Measurements from ENCODE around the gene FAM13A.
"Not testable (repeated sequence)": the region's sequence is repeated elsewhere in the genome, so short reads cannot be mapped to it uniquely, and the experiment has no call there.

The FAM13A gene

DNA sequence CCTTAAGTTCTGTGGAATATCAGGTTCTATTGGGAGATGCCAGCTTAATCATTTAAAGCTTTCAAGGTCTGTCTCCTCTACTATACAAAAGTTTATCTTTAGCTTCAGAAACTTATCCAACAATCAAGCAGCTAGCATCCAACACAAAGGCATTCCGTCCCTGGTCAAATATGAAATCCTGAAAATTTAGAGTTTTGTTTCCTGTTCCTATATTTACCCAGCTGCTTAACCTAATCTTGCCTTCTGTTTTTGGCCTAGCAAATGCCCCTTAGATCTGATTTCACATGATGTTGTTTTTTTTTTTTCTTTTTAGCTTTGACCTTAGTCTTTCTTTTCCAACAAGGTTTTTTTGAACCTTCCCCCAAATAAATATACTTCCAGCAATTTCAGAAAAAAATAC, 33.8 kb downstream of the FAM13A start:
- TF ChIP-seq, protein P1, sequence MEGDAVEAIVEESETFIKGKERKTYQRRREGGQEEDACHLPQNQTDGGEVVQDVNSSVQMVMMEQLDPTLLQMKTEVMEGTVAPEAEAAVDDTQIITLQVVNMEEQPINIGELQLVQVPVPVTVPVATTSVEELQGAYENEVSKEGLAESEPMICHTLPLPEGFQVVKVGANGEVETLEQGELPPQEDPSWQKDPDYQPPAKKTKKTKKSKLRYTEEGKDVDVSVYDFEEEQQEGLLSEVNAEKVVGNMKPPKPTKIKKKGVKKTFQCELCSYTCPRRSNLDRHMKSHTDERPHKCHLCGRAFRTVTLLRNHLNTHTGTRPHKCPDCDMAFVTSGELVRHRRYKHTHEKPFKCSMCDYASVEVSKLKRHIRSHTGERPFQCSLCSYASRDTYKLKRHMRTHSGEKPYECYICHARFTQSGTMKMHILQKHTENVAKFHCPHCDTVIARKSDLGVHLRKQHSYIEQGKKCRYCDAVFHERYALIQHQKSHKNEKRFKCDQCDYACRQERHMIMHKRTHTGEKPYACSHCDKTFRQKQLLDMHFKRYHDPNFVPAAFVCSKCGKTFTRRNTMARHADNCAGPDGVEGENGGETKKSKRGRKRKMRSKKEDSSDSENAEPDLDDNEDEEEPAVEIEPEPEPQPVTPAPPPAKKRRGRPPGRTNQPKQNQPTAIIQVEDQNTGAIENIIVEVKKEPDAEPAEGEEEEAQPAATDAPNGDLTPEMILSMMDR (conservative IDR thresholded peaks at IDR 0.05), result no peak
- no peak overlapping the region for H3K27ac ChIP-seq

DNA sequence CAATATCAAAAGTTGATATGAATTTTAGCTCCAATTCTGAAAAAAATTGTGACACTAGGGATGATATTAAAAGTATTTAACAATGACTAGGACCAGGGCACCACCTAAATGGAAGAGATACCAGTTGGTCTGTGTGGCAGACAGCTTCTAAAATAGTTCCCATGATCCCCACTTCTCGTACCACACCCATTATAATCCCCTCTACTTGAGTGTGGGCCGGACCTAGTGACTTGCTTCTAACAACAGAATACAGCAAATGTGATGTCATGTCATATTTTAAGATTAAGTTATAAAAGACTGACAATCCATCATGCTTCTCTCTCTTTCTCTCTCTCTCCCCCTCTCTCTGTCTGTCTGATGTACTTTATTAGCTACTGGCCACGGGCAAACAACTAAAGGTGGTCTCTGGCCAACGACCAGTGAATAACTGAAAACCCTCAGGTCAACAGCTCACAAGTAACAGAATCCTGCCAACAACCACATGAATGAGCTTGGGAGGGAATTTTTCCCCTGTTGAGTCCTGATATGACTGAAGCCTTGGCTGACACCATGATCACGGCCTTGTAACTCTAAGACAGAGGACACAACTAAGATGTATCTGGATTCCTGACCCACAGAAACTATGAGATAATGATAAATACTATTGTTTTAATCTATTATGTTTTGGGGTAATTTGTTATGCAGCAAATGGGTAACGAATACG, 34.4 kb downstream of the FAM13A start:
- TF ChIP-seq, protein P1 (conservative IDR thresholded peaks at IDR 0.05), result no peak
- no peak overlapping the region for H3K27ac ChIP-seq

DNA sequence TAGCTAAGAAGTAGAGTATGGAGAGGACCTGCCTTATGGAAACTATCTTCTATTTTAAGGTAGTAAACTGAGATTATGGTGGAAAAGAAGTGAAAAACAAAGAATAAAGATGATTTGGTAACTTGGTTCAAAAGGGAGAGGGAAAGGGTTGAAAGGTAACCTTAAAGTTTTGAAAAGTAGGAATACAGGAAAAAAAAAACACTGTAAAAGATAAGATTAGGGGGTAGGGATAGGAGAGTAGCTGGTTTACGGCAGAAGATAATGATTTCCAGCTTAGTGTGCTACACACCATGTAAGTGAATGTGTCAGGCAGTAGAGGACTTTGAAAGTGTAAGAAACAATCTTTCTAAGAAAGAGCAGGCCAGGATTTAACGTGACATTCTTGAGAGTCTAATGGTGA, 35.3 kb downstream of the FAM13A start:
- TF ChIP-seq, protein P1 (conservative IDR thresholded peaks at IDR 0.05), result no peak
- H3K27ac ChIP-seq, result no peak overlapping the region

DNA sequence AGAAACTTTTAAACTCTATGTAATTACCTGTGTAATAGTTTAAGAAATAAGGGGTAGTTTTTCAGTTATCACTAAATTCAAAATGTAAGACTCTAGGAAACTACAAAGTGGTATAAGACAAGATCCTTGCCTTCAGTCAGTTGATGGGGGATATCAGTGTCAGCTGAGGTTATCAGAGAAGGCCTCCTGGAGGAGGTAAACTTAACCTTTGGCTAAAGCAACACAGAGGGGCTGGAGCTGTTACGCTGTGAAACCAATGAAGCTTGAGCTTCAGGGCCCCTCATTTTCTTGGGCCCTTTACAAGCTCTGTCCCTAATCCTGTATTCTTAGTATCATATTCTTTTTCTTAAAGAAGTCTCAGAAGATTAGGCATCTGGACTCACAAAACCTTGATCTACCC, 35.9 kb downstream of the FAM13A start:
- no peak overlapping the region for H3K27ac ChIP-seq
- TF ChIP-seq, protein P1 (conservative IDR thresholded peaks at IDR 0.05), result no peak

DNA sequence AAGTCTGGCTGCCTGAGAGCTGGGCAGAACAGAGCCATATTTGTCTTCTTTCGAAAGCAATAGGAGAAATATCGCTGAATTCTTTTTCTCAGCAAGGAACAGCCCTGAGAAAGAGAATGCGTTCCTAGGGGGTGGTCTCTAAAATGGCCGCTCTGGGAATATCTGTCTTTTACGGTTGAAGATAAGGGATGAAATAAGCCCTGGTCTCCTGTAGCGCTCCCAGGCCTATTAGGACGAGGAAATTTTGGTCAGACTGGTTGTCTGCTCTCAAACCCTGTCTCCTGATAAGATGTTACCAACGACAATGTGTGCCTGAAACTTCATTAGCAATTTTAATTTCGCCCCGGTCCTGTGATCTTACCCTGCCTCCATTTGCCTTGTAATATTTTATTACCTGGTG, 42.1 kb downstream of the FAM13A start:
- H3K27ac ChIP-seq, result not testable (repeated sequence)

DNA sequence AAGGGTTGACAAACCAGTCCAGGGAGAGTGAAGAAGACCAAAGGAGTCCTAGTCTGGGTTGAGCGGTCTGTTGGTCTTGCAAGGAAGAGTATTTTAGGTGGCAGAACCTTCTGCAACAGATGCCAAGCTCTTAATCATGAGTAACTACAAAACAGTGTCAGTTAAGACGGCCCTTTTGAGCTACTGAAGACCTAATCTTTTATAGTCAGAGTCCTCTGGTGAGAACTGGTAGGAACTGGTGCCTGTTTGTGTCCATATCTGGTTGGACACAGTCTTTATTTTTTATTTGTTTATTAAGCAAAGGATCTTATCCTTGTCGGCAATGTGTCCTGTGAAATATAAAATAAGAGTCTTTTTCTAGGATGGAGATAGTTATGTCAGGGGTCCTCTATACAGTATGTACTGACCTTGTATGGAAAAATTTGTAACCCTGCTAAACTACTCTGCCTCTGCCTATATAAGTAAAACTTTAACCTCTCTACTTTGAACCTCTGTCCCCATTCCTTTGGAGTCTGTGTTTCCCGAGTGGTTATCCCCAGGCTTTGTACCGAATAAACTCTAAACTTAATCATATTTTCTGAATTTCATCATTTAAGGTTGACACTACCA, 47.1 kb downstream of the FAM13A start:
- TF ChIP-seq, protein P1 (conservative IDR thresholded peaks at IDR 0.05), result no peak
- no peak overlapping the region for H3K27ac ChIP-seq

DNA sequence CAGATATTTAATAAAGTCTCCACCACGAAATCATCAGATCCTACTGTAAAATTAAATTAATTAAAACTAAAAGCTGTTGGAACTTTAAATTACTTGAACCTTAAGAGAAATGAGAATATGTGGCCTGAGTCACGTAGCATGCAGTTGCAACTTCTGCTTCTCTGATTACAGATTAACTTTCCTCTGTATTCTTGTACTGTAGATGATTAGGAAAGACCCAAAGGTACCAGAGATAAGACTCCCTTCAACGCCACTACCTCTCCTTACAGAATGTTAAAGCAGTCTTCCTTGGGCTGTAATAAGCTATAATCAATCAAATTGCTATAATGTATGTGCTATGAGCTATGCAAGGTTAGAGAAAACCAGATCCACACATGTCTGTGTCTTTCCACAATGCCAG, 47.9 kb downstream of the FAM13A start:
- TF ChIP-seq, protein P1 (conservative IDR thresholded peaks at IDR 0.05), result no peak

DNA sequence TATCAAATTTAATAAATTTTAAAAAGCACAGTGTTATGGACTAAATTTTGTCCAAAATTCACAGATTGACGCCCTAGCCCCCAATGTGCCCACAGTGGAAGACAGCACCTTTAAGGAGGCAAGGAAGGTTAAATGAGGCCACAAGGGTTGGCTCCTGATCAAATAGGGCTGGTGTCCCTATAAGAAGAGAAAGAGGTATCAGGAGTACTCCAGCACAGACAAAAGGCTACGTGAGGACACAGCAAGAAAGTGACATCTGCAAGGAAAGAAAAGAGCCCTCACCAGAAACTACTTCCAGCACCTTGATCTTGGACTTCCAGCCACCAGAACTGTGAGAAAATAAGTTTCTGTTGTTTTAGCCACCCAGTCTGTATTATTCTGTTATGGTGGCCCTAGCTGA, 48.8 kb downstream of the FAM13A start:
- H3K27ac ChIP-seq, result no peak overlapping the region
- TF ChIP-seq, protein P1 (conservative IDR thresholded peaks at IDR 0.05), result no peak

More for the DNA sequence above, 47.9 kb downstream of the FAM13A start:
- H3K27ac ChIP-seq, result no peak overlapping the region
